GM18505 (cell line): ENCODE measurements around the gene USP9X.
"Not testable (repeated sequence)": the region's sequence is repeated elsewhere in the genome, so short reads cannot be mapped to it uniquely, and the experiment has no call there.

ENCODE experiments used
- ATAC-seq: cut with Tn5 transposase; IDR thresholded peaks from one replicate; pipeline ENCODE4 v1.9.1; 2021; ENCODE audit not compliant: unreplicated experiment
- POLR2A ChIP-seq: IDR thresholded peaks from 4 replicates; pipeline ENCODE4 v1.6.1; 2011; ENCODE audit warnings: borderline replicate concordance; ENCODE audit not compliant: insufficient read depth, insufficient read length; ENCODE audit errors: extremely low read depth

The USP9X gene

GRCh38 chrX:41119803-41120202 lies 34.6 kb downstream of the USP9X start:
- no peak for TF ChIP-seq POLR2A
- ATAC-seq, result no peak

GRCh38 chrX:41121766-41122165 lies 36.5 kb downstream of the USP9X start:
- no peak for ATAC-seq

GRCh38 chrX:41122664-41123257 lies 37.5 kb downstream of the USP9X start:
- TF ChIP-seq POLR2A, result no peak
- no peak for ATAC-seq

More at GRCh38 chrX:41121766-41122165, 36.5 kb downstream of the USP9X start:
- TF ChIP-seq POLR2A, result no peak

GRCh38 chrX:41127477-41128192 lies 42.4 kb downstream of the USP9X start:
- no peak for TF ChIP-seq POLR2A
- ATAC-seq, result no peak

- ATAC-seq, result no peak
- TF ChIP-seq POLR2A, result no peak
Measured at GRCh38 chrX:41128955-41129354, 43.7 kb downstream of the USP9X start.

GRCh38 chrX:41131766-41132165 lies 46.5 kb downstream of the USP9X start:
- no peak for TF ChIP-seq POLR2A
- ATAC-seq, result no peak

GRCh38 chrX:41133551-41133950 lies 48.3 kb downstream of the USP9X start:
- no peak for ATAC-seq
- no peak for TF ChIP-seq POLR2A

- no peak for TF ChIP-seq POLR2A
- ATAC-seq, result no peak
Measured at GRCh38 chrX:41137589-41137988, 52.3 kb downstream of the USP9X start.

- no peak for TF ChIP-seq POLR2A
- no peak for ATAC-seq
Measured at GRCh38 chrX:41142130-41142910, 57.1 kb downstream of the USP9X start.

GRCh38 chrX:41144873-41145272 lies 59.6 kb downstream of the USP9X start:
- no peak for ATAC-seq
- TF ChIP-seq POLR2A, result no peak

- no peak for ATAC-seq
- no peak for TF ChIP-seq POLR2A
Measured at GRCh38 chrX:41145920-41146608, 60.8 kb downstream of the USP9X start.

GRCh38 chrX:41148553-41148952 lies 63.3 kb downstream of the USP9X start:
- TF ChIP-seq POLR2A, result no peak
- ATAC-seq, result no peak

GRCh38 chrX:41150043-41150442 lies 64.8 kb downstream of the USP9X start:
- no peak for TF ChIP-seq POLR2A
- ATAC-seq, result no peak

- ATAC-seq, result not testable (repeated sequence)
Measured at GRCh38 chrX:41151726-41152125, 66.5 kb downstream of the USP9X start.
